Activated naive CD8-positive, alpha-beta T cell treated with anti-CD3 and anti-CD28 coated beads, Interleukin-2, amount 50 U/mL, for 16 hours (primary cell): ENCODE data around the gene ZNG1E.
A peak's percentile ranks its signal among the peaks of the same experiment; 100 is the strongest.
"Not testable (repeated sequence)": the region's sequence is repeated elsewhere in the genome, so short reads cannot be mapped to it uniquely, and the experiment has no call there.

Source experiments
- DNase-seq: peaks from one replicate; pipeline ENCODE4 v3.0.0-alpha.2; 2020; ENCODE audit warnings: low read depth, low spot score

The ZNG1E gene

DNA sequence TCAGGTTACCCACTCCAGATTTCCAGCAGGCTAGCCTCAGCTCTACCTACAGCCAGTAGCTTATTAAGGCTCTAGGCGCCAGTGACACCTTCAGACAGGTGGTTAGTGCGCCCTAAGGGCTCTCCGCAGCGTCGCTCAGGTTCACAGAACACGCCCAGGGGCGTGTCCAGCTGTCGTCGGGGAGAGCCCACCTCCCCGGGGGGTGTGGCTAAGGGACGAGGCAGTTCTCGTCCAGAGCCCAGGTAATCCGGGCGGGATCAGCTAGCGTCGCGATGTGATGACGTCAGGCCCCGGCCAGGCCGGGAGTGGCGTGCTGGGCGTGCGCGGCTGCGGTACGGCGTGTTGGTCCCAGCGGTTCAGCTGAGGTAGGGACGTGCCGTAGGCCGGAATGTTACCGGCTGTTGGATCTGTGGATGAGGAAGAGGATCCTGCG is at the start of gene ZNG1E:
ZNG1E (plus strand) TSS at position 340 of the 433 bp plus-strand sequence; CDS start at position 389, 49 bp downstream.
- peak; percentile 0 for DNase-seq

DNA sequence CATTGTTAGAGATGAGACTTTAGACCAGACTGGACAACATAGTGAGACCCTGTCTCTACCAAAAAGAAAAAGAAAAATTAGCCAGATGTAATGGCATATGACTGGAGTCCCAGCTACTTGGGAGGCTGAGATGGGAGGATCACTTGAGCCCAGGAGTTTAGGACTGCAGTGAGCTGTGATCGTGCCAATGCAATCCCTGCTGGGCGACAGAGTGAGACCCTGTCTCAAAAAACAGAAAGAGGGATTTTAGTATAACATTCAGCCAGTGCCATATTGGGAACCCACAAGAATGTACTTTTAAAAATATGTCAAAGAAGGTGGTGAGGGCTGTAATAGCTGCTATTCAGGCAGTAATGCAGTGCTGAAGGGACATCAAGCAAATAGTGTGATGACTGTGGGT is 2.1 kb upstream of the ZNG1E start:
- not testable (repeated sequence) for DNase-seq

GRCh38 chr9:65675018-65675417 is 710 bp upstream of the ZNG1E start:
- DNase-seq: not testable (repeated sequence)

GRCh38 chr9:65676389-65676788 is 661 bp downstream of the ZNG1E start:
- DNase-seq: not testable (repeated sequence)

DNA sequence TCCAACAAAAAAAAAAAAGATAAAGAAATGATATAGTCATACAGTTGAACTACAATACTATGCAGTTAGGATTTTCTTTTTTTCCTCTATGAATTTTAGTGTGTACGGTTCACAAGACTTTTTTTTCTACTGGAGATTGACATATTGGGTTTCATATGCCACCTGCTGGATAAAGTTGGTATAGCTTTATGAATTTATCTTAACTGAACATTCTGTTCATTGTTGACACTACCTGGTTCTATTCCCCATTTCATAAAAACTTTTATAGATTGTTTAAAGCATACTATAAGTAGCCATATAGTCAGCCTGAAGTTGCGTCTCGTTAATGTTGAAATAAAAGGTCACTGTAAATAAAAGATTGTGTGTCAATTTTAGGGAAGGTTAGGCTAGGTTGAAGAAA is 2.8 kb downstream of the ZNG1E start:
- DNase-seq: not testable (repeated sequence)

DNA sequence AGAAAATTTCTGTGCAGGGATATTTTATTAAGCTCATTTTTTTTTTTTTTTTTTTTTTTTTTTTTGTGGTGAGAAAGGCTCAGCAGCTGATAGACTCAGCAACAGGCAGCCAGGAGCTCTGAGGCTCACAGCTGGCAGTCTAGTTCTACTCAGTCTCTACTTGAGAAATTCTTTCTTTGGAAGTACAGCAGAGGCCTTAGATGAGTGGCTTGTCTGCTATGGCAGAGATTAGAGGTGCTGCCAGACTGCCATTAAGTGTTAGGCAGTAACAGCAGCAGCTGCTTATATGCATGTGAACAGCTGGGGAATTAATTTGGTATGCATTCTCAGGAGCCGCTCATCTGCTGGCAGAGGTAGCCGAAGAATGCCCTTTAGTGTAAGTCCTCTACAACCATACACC is 27.8 kb downstream of the ZNG1E start:
- DNase-seq: not testable (repeated sequence)

GRCh38 chr9:65714445-65714844 is 38.7 kb downstream of the ZNG1E start:
- DNase-seq: not testable (repeated sequence)

- DNase-seq: not testable (repeated sequence)
These were observed 61.4 kb downstream of the ZNG1E start, which contains the start of gene FOXD4L4 for GRCh38 chr9:65737096-65737564. TSS of gene FOXD4L4 (plus strand) at chr9:65737146. CDS start at chr9:65737146, 0 bp downstream.

- DNase-seq: not testable (repeated sequence)
These were observed 62.4 kb downstream of the ZNG1E start for GRCh38 chr9:65738133-65738532.
